Middle frontal gyrus (tissue), 1 donor: ENCODE data around the gene TSPEAR.

Source experiments
- DNase-seq: peaks from one replicate; pipeline ENCODE4 v3.0.0-alpha.2; 2015; ENCODE audit warnings: low spot score; ENCODE audit errors: extremely low spot score

Gene TSPEAR

DNA sequence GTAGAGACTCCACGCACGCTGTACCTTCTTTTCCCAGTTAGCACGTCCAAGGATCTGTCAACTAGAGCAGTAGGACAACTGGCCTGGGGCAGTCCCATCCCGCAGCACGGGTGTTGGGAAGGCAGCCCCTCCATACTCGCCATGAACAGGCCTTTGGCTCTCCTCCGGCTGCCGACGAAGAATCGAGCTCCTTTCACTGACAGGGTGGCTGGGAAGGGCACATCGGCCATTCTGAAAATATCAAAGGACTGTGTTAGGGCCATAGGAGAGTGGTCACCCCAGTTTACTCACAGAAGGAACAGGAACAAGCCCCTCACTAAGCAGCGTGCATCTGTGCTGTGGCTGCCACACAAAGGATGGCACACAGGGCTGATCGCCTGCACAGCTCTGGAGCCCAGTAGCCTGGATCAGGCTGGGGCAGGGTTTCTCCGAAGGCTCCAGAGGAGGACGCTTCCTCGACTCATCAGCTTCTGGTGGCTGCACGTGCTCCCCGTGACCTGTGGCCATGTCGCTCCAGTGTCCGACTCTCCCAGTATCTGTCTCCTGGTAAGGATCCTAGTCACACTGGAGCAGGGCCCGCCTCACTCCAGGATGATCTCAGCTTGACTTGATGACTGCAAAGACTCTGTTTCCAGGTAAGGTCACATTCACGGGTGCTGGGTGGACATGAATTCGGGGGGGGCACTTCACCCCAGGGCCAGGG lies 180.3 kb downstream of the TSPEAR start:
- no peak for DNase-seq

DNA sequence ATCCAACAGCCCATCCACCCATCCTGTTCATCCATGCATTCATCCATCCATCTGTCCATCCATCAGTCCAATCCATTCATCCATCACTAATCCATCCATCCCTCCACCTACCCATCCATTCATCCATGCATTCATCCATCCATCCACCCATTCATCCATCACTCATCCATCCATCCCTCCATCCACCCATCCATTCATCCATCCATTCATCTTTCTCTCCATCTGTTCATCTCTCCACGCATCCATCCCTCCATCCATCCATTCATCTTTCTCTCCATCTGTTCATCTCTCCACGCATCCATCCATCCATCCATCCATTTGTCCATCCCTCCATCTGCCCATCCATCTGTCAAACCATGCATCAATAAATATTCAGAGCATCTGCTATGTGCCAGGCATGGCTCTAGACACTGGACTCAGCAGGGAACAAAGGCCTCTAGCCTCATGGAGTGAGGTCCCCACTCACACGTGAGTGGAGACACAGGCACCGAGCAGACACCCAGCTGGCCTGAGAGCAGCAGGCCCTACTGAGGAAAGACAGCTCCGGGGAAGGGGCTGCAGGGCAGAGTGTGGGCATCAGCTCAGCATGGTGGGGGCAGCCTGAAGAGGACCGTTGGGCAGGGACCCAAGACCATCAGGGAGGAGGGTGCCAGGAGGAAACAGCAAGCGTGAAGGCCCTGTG lies 181.0 kb downstream of the TSPEAR start:
- no peak for DNase-seq

DNA sequence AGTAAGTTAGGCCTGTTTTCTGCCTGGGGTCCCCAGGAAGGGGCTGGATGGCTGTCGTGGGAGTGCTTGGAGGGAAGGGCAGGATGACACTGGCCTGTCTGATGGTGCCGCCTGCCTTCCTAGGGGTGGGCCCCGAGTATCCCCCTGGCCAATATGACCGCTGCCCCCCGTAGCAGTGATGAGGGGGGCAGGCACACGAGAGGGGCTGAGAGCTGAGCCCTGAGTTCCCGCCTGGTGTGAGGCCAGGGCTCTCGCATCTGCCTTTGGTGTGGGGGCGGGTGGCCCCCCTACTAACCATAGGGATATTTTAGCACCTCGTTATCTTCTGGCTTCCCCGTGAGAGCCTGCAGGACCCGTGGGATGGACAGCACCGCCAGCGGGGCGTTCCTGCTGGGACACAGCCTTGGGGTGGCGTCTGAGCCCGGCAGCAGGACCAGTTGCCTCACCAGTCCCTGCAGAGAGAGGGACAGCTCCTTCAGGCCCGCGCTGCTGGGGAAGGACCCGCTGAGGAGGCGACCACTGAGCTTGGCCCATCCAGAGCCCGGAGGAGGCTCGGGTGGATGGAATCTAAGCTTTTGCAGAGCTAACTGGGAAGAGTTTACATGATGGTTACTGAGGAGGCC lies 181.8 kb downstream of the TSPEAR start:
- DNase-seq, result no peak

DNA sequence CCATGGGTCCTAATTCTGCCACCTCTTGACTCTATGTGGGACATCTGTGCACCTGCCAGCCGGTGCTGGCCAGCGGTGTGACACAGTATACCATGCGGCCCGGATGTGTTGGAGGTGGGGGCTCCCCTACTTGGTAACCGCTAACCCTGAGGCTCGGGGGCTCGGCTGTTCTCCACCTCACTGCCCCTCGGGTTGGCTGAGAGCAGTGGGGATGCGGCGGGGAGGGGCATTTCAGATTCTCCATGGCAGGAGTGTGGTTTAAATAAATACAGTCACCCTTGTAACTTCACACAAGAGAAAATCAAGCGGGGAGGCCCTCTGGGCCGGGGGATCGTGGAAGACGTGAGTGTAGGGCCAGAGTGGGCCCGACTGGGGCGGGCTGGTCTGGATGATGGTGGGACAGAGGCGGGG lies 182.4 kb downstream of the TSPEAR start:
- no peak for DNase-seq

DNA sequence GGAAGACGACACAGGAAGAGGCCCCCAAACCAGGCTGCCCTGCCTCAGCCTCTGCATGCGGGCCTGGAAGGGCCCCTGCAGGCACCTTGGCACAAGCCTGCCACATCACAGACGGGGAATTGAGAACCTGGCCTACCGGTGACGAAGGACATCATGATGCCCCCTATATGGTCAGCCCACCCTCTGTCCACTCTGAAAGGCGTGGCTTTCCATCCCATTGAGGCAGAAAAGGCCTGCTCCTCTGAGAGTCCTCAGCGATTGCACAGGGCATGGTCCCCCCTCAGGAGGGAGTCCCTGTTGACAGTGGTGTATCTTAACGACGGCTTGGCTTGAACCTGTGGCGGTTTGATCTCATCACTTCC lies 182.8 kb downstream of the TSPEAR start:
- DNase-seq, result no peak

DNA sequence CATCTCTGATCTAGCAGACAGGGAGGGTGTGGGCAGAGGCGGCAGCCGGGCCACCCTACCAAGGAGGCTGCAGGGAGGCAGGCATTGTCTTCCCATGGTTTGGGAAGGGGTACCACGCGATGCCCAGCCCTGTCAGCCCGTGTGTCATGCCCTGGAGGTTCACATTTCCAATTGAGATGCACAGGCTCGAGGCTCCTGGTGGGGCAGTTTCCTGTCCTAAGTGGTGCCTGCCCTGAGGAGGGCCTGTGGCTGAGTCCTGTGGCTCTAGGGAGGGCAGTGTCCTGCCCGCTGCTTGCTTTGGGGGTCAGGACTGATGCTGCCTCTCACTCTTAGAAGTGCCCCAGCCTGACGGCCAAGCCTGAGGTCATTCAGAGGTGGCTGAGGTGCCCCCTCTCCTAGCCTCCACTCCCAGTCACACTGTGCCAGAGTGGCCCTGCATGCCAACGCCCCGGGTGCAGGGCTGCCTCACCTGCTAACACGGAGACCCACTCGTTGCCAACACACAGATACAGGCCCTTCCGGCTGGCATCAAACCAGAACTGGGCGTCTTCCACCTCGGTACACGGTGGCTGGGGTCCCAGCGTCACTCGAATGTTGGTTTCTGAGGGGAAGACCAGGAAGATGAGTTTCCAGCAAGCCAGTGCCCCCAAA lies 183.3 kb downstream of the TSPEAR start:
- DNase-seq, result no peak

DNA sequence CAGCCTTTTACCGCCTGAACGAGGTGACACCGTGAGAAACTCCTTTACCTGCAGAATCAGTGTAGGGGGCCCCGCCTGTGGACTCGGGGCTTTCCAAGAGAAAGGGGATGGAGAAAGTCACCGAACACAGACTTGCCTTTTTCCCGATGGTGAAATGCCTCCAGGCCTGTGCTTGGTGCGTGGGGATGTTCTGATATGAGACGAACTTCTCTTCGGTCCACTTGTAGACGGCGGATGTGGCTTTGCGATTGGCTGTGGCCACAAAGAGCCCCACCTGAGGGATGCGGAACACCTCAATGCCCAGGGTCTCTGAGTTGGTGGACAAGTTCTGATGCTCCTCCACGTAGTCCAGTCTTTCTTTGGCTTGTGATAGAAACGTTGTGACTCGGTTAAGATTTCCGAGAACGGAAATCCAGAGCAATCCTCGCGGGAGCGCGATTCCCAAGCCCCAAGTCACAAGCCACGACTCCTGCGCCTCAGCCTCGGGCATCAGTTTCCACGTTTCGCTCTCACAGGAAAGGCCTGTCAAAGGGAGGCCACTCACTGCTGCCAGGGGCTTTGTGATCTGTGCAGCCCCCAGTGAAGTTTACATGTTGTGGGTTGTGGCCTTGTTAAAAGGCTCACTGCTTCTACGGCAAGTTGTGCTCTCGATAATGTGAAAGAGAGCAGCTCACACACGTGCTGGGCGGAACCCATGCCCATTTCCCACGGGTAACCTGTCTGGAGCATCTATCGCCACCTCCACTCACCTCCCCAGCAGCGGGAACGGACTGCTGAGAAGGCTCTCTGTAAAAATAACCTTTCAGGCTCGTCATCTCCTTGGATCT lies 184.0 kb downstream of the TSPEAR start:
- no peak for DNase-seq

DNA sequence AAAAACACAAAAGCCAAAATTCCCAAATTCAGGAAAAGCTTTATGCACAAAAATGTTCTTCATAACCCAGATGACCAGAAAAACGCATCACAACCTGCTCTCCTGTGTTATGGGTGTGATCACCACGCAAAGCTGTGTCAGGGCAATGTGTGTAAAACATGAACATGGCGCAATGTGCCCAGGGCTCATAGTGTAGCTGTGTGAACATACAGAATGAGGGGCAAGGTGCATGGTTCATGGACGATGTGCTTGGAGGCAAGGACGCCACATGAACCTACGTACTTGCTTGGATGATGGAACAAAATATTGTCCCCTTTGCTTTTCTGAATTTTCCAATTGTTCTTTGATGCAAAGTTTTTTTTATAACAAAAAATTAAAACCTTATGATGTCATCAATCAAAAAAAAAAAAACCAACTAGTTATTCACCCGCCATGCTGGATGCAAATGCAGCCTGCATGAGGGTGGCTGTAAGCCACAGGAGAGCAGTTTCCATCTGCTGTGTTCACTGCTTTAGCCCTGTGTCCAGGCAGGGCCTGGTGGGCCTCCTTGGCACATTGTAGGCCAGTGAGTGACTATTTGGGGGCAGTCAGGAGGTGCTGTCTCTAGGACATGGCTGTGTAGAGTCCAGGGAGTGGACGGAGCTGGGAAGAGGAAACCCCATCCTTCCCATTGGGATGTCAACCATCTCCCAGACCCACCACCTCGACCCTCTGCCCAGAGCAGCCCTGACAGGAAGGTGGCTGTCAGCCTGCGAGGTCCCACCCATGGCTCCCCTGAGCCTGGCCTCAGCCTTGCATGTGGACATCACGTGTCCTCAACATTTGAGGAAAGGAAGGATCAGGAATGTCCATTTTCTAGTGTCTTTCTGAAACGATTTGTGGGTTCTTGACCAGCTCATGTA lies 185.0 kb downstream of the TSPEAR start:
- no peak for DNase-seq

DNA sequence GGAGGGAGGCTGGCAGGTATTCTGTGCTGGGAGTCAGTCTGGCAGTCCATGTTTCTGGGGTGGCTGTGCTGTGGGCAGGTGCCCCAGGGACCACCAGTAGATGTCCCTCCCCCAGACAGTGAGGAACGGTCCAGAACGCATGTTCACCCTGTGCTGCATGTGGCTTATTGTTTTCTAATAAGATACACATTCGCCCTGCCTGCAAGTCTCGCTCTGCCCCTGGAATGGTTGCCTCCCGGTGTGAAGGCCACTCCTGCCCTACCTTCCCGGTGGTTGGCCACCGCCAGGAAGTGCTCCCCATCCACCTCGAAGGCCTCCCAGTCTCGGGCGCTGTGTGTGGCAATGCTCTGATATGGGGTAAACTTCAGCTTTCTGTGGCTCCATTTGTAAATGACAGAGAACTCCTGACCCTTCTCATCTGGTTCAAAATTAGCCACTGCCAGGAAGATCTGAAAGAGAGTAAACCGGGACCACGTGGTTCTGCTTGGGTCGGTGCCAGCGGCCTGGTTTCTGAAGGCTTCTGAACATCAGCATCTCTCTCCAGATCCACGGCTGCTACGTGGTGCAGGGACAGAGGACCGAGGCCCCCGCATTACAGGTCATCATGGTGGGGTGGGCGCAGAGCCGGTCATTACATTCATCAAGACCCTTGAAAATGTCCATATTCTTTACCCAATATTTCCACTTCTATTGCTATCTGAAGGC lies 185.8 kb downstream of the TSPEAR start:
- no peak for DNase-seq

DNA sequence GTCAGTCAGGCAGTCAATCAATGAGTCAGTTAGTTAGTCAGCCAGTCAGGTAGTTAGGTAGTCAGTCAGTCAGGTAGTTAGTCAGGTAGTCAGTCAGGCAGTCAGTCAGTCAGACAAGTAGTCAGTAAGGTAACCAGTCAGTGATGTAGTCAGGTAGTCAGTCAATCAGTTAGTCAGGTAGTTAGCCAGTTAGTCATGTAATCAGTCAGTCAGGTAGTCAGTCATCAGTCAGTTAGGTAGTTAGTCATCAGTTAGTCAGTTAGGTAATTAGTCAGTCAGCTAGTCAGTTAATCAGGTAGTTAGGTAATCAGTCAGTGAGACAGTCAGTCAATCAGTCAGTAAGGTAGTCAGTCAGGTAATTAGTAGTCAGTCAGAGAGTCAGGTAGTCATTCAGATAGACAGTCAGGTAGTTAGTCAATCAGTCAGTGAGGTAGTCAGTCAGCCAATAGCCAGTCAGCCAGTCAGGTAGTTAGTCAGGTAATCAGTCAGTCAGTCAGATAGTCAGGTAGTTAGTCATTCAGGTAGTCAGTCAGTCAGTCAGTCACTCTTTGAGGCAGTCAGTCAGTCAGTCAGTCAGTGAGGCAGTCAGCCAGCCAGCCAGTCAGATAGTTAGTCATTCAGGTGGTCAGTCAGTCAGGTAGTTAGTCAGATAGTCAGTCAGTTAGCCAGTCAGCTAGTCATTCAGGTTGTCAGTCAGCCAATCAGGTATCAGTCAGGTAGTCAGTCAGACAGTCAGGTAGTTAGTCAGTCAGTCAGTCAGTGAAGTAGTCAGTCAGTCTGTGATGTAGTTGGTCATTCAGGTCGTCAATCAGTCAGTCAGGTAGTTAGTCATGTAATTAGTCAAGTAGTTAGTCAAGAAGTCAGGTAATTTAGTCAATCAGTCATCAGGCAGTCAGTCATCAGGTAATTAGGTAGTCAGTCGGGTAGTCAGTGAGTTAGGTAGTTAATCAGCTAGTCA lies 186.7 kb downstream of the TSPEAR start:
- no peak for DNase-seq

DNA sequence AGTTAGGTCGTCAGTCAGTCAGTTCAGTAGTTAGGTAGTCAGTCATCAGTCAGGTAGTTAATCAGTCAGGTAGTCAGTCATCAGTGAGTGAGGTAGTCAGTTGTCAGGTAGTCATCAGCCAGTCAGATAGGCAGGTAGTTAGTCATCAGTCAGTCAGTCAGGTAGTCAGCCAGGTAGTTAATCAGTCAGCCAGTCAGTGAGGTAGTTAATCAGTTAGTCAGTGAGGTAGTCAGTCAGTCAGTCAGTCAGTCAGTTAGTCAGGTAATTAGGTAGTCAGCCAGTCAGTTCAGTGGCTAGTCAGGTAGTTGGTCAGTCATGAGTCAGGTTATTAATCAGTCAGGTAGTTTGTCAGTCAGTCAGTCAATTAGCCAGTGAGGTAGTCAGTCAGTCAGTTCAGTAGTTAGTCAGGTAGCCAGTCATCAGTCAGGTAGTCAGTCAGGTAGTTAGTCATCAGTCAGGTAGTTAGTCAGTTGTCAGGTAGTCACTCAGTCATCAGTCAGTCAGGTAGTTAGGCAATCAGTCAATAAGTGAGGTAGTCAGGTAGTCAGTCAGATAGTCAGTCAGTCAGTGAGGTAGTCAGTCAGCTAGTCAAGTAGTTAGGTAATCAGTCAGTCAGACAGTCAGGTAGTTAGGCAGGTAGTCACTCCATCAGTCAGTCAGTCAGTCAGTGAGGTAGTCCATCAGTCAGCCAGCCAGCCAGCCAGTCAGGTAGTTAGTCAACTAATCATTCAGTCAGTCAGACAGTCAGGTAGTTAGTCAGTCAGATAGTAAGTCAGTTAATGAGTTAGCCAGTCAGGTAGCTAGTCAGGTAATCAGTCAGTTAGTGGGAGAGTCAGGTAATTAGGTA lies 187.6 kb downstream of the TSPEAR start:
- no peak for DNase-seq

DNA sequence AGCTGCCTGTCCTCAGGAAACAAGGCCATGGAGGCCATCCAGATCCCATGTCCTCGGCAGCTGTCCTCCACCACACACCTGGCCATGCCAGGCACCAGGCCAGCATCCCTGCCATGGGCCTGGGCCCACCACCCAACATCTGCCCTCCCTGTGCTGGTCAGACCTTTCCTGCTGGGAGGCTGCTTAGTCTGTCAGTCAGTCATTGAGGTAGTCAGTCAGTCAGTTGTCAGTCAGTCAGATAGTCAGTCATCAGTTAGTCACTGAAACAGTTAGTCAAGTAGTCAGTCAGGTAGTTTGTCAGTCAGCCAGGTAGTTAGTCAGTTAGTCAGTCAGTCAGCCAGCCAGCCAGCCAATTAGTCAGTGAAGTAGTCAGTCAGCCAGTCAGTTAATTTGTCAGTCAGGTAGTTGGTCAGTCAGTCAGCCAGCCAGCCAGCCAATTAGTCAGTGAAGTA lies 188.6 kb downstream of the TSPEAR start:
- DNase-seq, result no peak

DNA sequence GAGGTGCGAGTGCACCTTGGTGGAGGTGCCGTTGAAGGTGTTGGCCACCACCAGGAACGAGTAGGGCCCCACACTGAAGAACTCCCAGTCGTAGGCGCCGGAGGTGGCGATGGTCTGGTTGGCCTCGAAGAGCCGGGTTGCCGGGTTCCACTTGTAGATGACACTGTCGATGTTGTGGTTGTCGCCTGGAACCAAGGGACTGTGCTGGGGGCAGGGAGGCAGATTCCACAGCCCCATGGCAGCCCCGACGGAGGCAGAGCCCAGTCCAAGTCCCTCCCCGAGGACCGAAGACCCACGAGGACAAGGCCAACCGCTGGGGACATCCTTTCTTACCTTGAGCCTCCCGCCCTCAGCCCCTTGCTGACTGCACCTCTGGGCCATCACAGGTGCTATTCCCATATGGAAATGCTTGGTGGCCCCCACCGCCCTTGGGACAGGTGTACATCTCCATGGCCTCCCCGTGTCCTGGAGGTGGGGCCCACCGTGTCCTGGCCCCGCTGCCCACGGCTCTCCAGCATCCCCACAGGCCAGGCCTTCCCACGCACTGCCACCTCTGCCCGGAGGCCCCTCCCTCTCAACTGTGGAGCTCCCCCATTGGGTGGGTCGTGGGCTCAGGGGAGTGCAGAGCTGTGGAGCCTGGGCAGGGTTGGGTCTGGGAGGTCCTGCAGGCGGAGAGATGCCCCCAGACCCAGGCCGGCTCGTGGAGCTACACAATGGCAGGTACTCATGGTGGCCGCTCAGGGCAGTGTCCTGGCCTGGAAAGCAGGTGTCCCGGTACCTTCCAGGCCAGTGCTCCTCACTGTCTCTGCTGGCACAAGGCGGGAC lies 189.2 kb downstream of the TSPEAR start:
- DNase-seq, result no peak

DNA sequence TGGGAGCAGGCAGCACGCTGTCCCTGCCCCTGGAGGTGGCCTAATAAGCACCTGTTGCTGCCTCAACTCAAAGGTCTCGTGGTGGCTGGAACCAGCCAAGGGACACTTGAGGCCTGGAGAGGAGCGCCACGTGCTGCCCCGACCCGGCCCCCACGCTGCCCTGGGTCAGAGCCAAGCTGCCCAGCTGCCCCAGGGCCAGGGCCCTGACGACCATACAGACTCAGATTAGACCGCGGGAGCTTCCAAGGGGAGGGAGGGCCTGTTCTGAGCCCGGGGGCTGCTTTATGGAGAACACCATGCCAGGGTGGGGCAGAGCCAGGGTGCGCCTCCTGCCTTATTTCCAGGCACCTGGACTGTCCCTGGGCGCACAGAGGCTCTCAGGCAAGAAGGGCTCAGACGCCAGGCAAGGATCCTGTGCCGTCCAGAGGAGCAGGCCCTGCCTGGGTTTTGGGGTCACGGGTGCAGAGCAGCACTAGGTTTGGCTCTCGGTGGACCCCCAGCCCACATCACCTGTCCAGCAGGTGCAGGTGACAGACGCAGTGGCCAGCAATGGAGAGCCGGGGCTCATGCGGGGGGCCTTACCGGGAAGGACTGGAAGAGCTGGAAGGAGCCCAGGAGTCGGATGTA lies 190.0 kb downstream of the TSPEAR start:
- DNase-seq, result no peak

DNA sequence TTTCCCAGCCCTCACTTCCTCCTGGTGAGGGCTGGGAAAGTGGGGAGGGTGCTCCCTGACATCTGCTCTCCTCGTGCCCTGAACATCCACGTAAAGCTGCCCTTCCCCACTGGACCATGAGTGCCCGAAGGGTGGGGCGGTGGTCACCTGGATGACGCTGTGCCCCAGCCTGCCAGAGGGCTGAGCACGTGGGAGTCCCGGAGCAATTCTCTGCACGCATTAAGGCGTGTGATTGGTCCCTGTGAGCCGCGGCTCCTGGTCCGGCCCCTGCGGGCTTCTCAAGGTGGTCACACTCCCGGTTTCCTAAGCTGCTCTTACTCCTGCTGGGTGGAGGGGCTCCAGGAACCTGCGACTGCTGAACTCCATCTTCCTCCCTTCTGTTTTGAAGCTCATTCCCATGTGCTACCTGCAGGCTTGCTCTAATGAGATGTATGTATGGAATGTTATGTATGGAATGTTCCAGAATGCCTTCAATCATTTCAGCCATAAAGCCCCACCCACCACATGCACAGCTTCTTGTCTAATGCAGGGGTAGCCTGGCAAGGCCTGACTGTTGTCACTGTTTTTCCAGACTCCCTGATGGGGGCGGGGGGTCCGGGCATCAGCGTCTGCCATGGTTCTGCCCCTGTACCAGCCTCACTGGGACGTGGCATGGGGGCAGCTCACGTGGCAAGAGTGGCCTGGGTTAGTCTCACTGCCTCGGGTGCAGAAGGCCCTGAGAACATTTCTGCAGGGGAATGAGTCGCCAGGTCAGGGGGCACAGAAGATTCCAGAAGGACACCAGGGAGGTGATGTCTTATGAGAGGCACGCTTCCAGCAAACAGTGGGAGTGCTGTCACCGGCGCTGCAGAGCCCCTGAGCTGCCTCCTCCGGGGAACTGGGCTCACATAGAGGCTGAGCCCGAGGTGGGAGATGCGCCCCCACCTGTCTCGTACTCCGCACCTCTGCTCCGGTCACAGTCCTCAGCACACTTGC lies 190.8 kb downstream of the TSPEAR start:
- DNase-seq, result no peak
